ENCODE results near the gene DAND5. TPM values are rescaled to one million over a fixed set of nuclear protein-coding genes. Genes with fewer than 3 reads are reported as not detected.

DAND5 gene
- total RNA-seq, 2 donors from 2014 or later: 1.8 TPM; not detected in 1

GRCh38 chr19:13010992-13011652 is 41.7 kb downstream of the DAND5 start:
- H3K4me1 ChIP-seq (replicated peaks): peaks cover 57% of the 10 kb centered on the region
- no peaks in the 10 kb centered on the region for H3K36me3 ChIP-seq
- peak overlapping the region; percentile 96 to 97 for H3K27ac ChIP-seq
- H3K27me3 ChIP-seq (replicated peaks; ENCODE audit: insufficient read depth): no peaks in the 10 kb centered on the region
- H3K4me3 ChIP-seq: peak overlapping the region; percentile 2 to 41
- WGBS: 30% methylated on average over 38 of the region's 39 CpGs
- DNase-seq (ENCODE audit: low spot score): no peak
- intact Hi-C loops (cut with DNase I): no loop called here
- TF ChIP-seq POLR2AphosphoS5 (IDR thresholded peaks at IDR 0.05) (no peak), POLR2A (IDR thresholded peaks at IDR 0.05) (no peak), CTCF (IDR thresholded peaks at IDR 0.05) (no peak)
- H3K9me3 ChIP-seq: no peaks in the 10 kb centered on the region

GRCh38 chr19:13011653-13012389 is 42.4 kb downstream of the DAND5 start:
- peaks cover 50% of the 10 kb centered on the region for H3K4me1 ChIP-seq (replicated peaks)
- H3K4me3 ChIP-seq: peak overlapping the region; percentile 29 to 41
- peak overlapping the region; percentile 96 to 97 for H3K27ac ChIP-seq
- H3K27me3 ChIP-seq (replicated peaks; ENCODE audit: insufficient read depth): no peaks in the 10 kb centered on the region
- intact Hi-C loops (cut with DNase I): no loop called here
- H3K9me3 ChIP-seq: no peaks in the 10 kb centered on the region
- H3K36me3 ChIP-seq: no peaks in the 10 kb centered on the region
- TF ChIP-seq POLR2A (IDR thresholded peaks at IDR 0.05) (no peak), POLR2AphosphoS5 (IDR thresholded peaks at IDR 0.05) (no peak), CTCF (IDR thresholded peaks at IDR 0.05) (no peak)
- no peak for DNase-seq (ENCODE audit: low spot score)
- 34% methylated on average over 54 of the region's 54 CpGs for WGBS

GRCh38 chr19:13012390-13012689 is 43.0 kb downstream of the DAND5 start:
- H3K27ac ChIP-seq: peak overlapping the region; percentile 96 to 97
- DNase-seq (ENCODE audit: low spot score): no peak
- no peak for TF ChIP-seq POLR2AphosphoS5 (IDR thresholded peaks at IDR 0.05)
- TF ChIP-seq CTCF (IDR thresholded peaks at IDR 0.05): peak in 1 of 4 experiments; percentile 26
- H3K36me3 ChIP-seq: no peaks in the 10 kb centered on the region
- 46% methylated on average over 20 of the region's 23 CpGs for WGBS
- peak overlapping the region; percentile 29 to 41 for H3K4me3 ChIP-seq
- H3K4me1 ChIP-seq (replicated peaks): peaks cover 47% of the 10 kb centered on the region
- H3K9me3 ChIP-seq: no peaks in the 10 kb centered on the region
- H3K27me3 ChIP-seq (replicated peaks; ENCODE audit: insufficient read depth): no peaks in the 10 kb centered on the region
- intact Hi-C loops (cut with DNase I): no loop called here

GRCh38 chr19:13012690-13013608 is 43.6 kb downstream of the DAND5 start:
- H3K4me1 ChIP-seq (replicated peaks): peaks cover 47% of the 10 kb centered on the region
- H3K9me3 ChIP-seq: no peaks in the 10 kb centered on the region

More at GRCh38 chr19:13012690-13013608, 43.6 kb downstream of the DAND5 start:
- TF ChIP-seq CTCF (IDR thresholded peaks at IDR 0.05): no peak
- TF ChIP-seq POLR2AphosphoS5 (IDR thresholded peaks at IDR 0.05): peak; percentile 35
- peak; percentile 23 for TF ChIP-seq POLR2A (IDR thresholded peaks at IDR 0.05)
- Histone ChIP-seq H3K27me3 (replicated peaks; ENCODE audit: insufficient read depth) (no peaks in the 10 kb centered on the region), H3K36me3 (no peaks in the 10 kb centered on the region), H3K27ac (peak overlapping the region; percentile 96 to 97), H3K4me3 (peak overlapping the region; percentile 29 to 41)
- intact Hi-C loops (cut with DNase I): no loop called here
- 8% methylated on average over 52 of the region's 52 CpGs for WGBS
- no peak for DNase-seq (ENCODE audit: low spot score)
